ENCODE data around the gene RPSA.

- peak; percentile 68 for TF ChIP-seq POLR2A (IDR thresholded peaks at IDR 0.05; ENCODE audit: low read length)
- no peak for TF ChIP-seq GATA1 (IDR thresholded peaks at IDR 0.05; ENCODE audit: low read depth, low read length)
Measured at GRCh38 chr3:39388741-39389248, 17.7 kb upstream of the RPSA start.

Measured in erythroblast (primary cell).